Measurements from ENCODE around the gene DST. TPM values are rescaled to one million over a fixed set of nuclear protein-coding genes. Genes with fewer than 3 reads are reported as not detected.

The DST gene
- total and polyA plus RNA-seq, 2 of the 8 experiments (the other 6 are each of a cell fraction or from before 2014, with no cell fraction given) = 49.4 to 116 TPM

DNA sequence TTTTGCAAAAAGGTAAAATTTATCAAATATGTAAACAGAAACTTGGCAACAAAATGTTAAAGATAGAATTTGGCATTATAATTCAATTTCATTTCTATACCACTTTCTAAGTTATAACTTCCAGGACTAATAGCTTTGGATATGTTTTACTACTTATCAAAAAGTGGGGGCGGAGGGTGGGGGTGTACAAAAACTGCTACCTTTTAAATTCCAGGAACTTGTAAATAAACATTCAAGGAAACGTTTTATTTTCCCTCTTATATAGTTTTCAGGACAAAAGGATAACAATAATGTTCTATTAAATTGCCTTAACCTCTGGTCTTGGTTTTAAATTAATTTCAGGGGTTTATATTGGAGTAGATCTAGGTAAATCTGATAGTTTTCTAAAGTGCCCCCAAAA lies 103.8 kb downstream of the DST start (continued):
- TF ChIP-seq BRCA1 (IDR thresholded peaks at IDR 0.05; ENCODE audit: low read depth, low read length) = no peak
- TF ChIP-seq SAP30 (IDR thresholded peaks at IDR 0.05; ENCODE audit: insufficient read depth, insufficient replicate concordance, low read length) = no peak
- no peak for TF ChIP-seq RAD21 (IDR thresholded peaks at IDR 0.05 in 1 of 2, conservative IDR thresholded peaks at IDR 0.05 in 1 of 2; ENCODE audit: low read depth in 2 of 2, low read length in 2 of 2)
- TF ChIP-seq CHD2 (IDR thresholded peaks at IDR 0.05; ENCODE audit: low read length) = no peak
- TF ChIP-seq ASH2L (IDR thresholded peaks at IDR 0.05; ENCODE audit: low read length) = no peak
